NCI-H2107 treated with DMSO at 0.1 percent for 48 hours (cell line): ENCODE data around the gene PRMT3.
"Not testable (repeated sequence)": the region's sequence is repeated elsewhere in the genome, so short reads cannot be mapped to it uniquely, and the experiment has no call there.

Experiments
- DNase-seq: peaks from one replicate; lab custom pipeline; 2025; ENCODE audit not compliant: unreplicated experiment; lab: John Stamatoyannopoulos, UW

Gene PRMT3

GRCh38 chr11:20453657-20454316, 66.3 kb downstream of the PRMT3 start:
- DNase-seq = no peak

- no peak for DNase-seq
Measured at GRCh38 chr11:20457001-20457799, 69.7 kb downstream of the PRMT3 start.

- DNase-seq = no peak
Measured at GRCh38 chr11:20457934-20458680, 70.6 kb downstream of the PRMT3 start.

- DNase-seq = no peak
Measured at GRCh38 chr11:20458905-20459632, 71.6 kb downstream of the PRMT3 start.

GRCh38 chr11:20459865-20460264, 72.3 kb downstream of the PRMT3 start:
- no peak for DNase-seq

GRCh38 chr11:20464518-20464917, 77.0 kb downstream of the PRMT3 start:
- DNase-seq = no peak

- DNase-seq = no peak
Measured at GRCh38 chr11:20467487-20468185, 80.1 kb downstream of the PRMT3 start.

GRCh38 chr11:20470348-20470747, 82.8 kb downstream of the PRMT3 start:
- no peak for DNase-seq

- not testable (repeated sequence) for DNase-seq
Measured at GRCh38 chr11:20471929-20472328, 84.4 kb downstream of the PRMT3 start.

GRCh38 chr11:20474176-20474881, 86.8 kb downstream of the PRMT3 start:
- DNase-seq = no peak

- DNase-seq = no peak
Measured at GRCh38 chr11:20474882-20475517, 87.5 kb downstream of the PRMT3 start.

GRCh38 chr11:20477418-20478090, 90.0 kb downstream of the PRMT3 start:
- no peak for DNase-seq

GRCh38 chr11:20479513-20479912, 92.0 kb downstream of the PRMT3 start:
- DNase-seq = no peak

GRCh38 chr11:20483931-20484330, 96.4 kb downstream of the PRMT3 start:
- no peak for DNase-seq

GRCh38 chr11:20484416-20484815, 96.9 kb downstream of the PRMT3 start:
- DNase-seq = not testable (repeated sequence)

- peak; percentile 97 for DNase-seq
Measured at GRCh38 chr11:20488352-20488751, 100.8 kb downstream of the PRMT3 start.

- peak; percentile 26 for DNase-seq
Measured at GRCh38 chr11:20489948-20490347, 102.4 kb downstream of the PRMT3 start.

GRCh38 chr11:20493340-20493739, 105.8 kb downstream of the PRMT3 start:
- DNase-seq = no peak
